RWPE2 (cell line): ENCODE measurements around the gene LRP1B.

Experiments
- ATAC-seq: fragments of 200-7000 bp; cut with Tn5 transposase; 3 replicates; pipeline ENCODE4 v1.9.1; 2021; ENCODE audit warnings: low read depth
- DNase-seq: peaks from one replicate; pipeline ENCODE4 v3.0.0-alpha.2; 2020; ENCODE audit warnings: low spot score
- H3K27ac ChIP-seq: fragments of 450-650 bp; 2 replicates; pipeline ENCODE4 v1.5.1; 2017; ENCODE audit warnings: mild to moderate bottlenecking; ENCODE audit not compliant: poor library complexity, severe bottlenecking
- H3K27me3 ChIP-seq: fragments of 250-450 bp; sonication (Bioruptor Pico); 2 replicates; pipeline ENCODE4 v1.5.1; 2021; ENCODE audit warnings: mild to moderate bottlenecking, moderate library complexity; ENCODE audit not compliant: insufficient read depth, poor library complexity, severe bottlenecking
- H3K36me3 ChIP-seq: fragments of 250-450 bp; sonication (Bioruptor Pico); 2 replicates; pipeline ENCODE4 v1.5.1; 2020; ENCODE audit warnings: low read depth, mild to moderate bottlenecking, moderate library complexity
- H3K4me1 ChIP-seq: fragments of 250-450 bp; sonication (Bioruptor Pico); 2 replicates; pipeline ENCODE4 v1.5.1; 2021; ENCODE audit warnings: mild to moderate bottlenecking, moderate library complexity; ENCODE audit not compliant: insufficient read depth, poor library complexity, severe bottlenecking
- H3K4me3 ChIP-seq: fragments of 250-450 bp; sonication (Bioruptor Pico); 2 replicates; pipeline ENCODE4 v1.5.1; 2021; ENCODE audit warnings: mild to moderate bottlenecking, moderate library complexity; ENCODE audit not compliant: severe bottlenecking
- H3K9me3 ChIP-seq: fragments of 250-450 bp; sonication (Bioruptor Pico); 2 replicates; pipeline ENCODE4 v1.5.1; 2021; ENCODE audit warnings: mild to moderate bottlenecking, moderate library complexity; ENCODE audit not compliant: severe bottlenecking
- CTCF ChIP-seq: fragments of 450-650 bp; IDR thresholded peaks from one replicate; pipeline ENCODE4 v1.5.1; 2017; ENCODE audit warnings: mild to moderate bottlenecking, moderate library complexity; ENCODE audit not compliant: poor library complexity, severe bottlenecking

The LRP1B gene

GRCh38 chr2:141728886-141729285 is 401.9 kb downstream of the LRP1B start:
- no peak for TF ChIP-seq CTCF
- DNase-seq, result no peak
- H3K27me3 ChIP-seq, result no peaks in the 10 kb centered on the region
- no peaks in the 10 kb centered on the region for H3K9me3 ChIP-seq
- no peaks in the 10 kb centered on the region for H3K36me3 ChIP-seq
- ATAC-seq, result no peak
- no peaks in the 10 kb centered on the region for H3K4me1 ChIP-seq
- no peak overlapping the region for H3K27ac ChIP-seq
- no peak overlapping the region for H3K4me3 ChIP-seq

DNA sequence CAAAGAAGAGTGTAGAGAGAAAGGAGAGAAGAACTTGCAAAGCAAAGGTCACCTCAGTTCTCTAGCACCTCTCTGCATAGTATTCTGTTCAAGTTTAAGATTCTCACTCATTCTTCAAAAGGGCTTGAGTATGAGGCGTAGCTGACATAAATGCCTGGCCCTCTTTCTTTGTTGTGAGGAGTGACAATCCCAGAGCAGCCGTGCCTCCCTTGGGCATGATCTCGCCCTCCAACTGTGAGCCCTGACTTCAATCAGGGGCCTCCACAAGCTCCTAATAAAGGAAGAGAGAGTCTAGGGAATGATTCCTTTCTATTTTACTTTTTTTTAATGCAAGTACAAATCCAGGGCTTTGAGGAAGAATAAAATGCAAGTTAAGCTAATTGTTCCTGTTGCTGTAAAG is 402.7 kb downstream of the LRP1B start:
- no peak overlapping the region for H3K27ac ChIP-seq
- DNase-seq, result no peak
- ATAC-seq, result no peak

GRCh38 chr2:141724426-141724825 is 406.4 kb downstream of the LRP1B start:
- H3K27ac ChIP-seq, result no peak overlapping the region
- H3K4me3 ChIP-seq, result no peak overlapping the region
- H3K27me3 ChIP-seq, result peaks cover 2% of the 10 kb centered on the region
- no peaks in the 10 kb centered on the region for H3K9me3 ChIP-seq
- TF ChIP-seq CTCF, result no peak
- no peaks in the 10 kb centered on the region for H3K4me1 ChIP-seq
- ATAC-seq (no peak), DNase-seq (no peak)
- H3K36me3 ChIP-seq, result no peaks in the 10 kb centered on the region

More for the DNA sequence above, 402.7 kb downstream of the LRP1B start:
- Histone ChIP-seq H3K4me1 (no peaks in the 10 kb centered on the region), H3K27me3 (no peaks in the 10 kb centered on the region), H3K4me3 (no peak overlapping the region), H3K36me3 (no peaks in the 10 kb centered on the region), H3K9me3 (no peaks in the 10 kb centered on the region)
- no peak for TF ChIP-seq CTCF

DNA sequence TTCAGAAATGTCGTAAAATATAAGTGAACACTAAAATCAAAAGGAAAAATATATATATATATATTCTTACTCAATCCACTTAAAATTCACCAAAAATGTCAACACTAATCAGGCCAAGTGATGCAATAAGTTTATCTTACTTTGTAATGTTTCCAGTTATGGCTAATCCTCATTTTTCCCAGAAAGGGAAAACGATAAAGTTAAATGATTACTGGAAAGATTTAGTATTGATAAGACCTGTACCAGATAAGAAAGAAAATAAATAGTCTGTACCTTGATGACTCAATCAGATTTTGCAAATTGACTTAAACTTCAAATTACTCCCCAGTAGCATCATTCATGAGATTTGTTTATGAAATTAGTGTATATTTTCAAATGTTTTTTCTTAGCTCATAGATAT is 407.0 kb downstream of the LRP1B start:
- H3K27ac ChIP-seq, result no peak overlapping the region
- TF ChIP-seq CTCF, result no peak
- no peak overlapping the region for H3K4me3 ChIP-seq
- no peak for ATAC-seq
- H3K9me3 ChIP-seq, result no peaks in the 10 kb centered on the region
- no peaks in the 10 kb centered on the region for H3K36me3 ChIP-seq
- no peak for DNase-seq
- H3K4me1 ChIP-seq, result no peaks in the 10 kb centered on the region
- peaks cover 2% of the 10 kb centered on the region for H3K27me3 ChIP-seq

GRCh38 chr2:141720476-141720875 is 410.3 kb downstream of the LRP1B start:
- DNase-seq, result no peak
- Histone ChIP-seq H3K27me3 (peaks cover 2% of the 10 kb centered on the region), H3K4me3 (no peak overlapping the region), H3K36me3 (no peaks in the 10 kb centered on the region), H3K27ac (no peak overlapping the region), H3K4me1 (no peaks in the 10 kb centered on the region), H3K9me3 (no peaks in the 10 kb centered on the region)
- no peak for TF ChIP-seq CTCF
- ATAC-seq, result no peak
